HEK293T (cell line): ENCODE data around the gene JAK1.

Experiments used
- CTCF ChIA-PET: fragments of 350-600 bp; formaldehyde crosslinking; extraction: SDS; loops from one replicate; lab custom pipeline; 2021; ENCODE audit warnings: antibody characterized with exemption, inconsistent platforms; lab: Yijun Ruan, JAX
- POLR2A ChIA-PET: fragments of 350-600 bp; formaldehyde crosslinking; extraction: SDS; loops from one replicate; lab custom pipeline; 2020; ENCODE audit warnings: antibody characterized with exemption, inconsistent platforms; lab: Yijun Ruan, JAX
- DNase-seq: peaks from one replicate; pipeline ENCODE4 v3.0.0; 2012; ENCODE audit warnings: mixed read lengths; ENCODE audit errors: extremely low spot score
- ARNT ChIP-seq: fragments of 450-650 bp; IDR thresholded peaks from 2 replicates; pipeline ENCODE4 v1.6.1; 2017; ENCODE audit warnings: mild to moderate bottlenecking
- BHLHE40 ChIP-seq: fragments of 450-650 bp; IDR thresholded peaks from 2 replicates; pipeline ENCODE4 v1.6.1; 2016; ENCODE audit warnings: mild to moderate bottlenecking, moderate library complexity, borderline replicate concordance
- CTBP1 ChIP-seq: fragments of 450-650 bp; IDR thresholded peaks from 2 replicates; pipeline ENCODE4 v1.6.1; 2016; ENCODE audit warnings: borderline replicate concordance
- ELF4 ChIP-seq: fragments of 450-650 bp; IDR thresholded peaks from 2 replicates; pipeline ENCODE4 v1.6.1; 2017; ENCODE audit warnings: antibody characterized with exemption
- FOXA1 ChIP-seq: fragments of 450-650 bp; IDR thresholded peaks from 2 replicates; pipeline ENCODE4 v1.6.1; 2016; ENCODE audit warnings: mild to moderate bottlenecking
- FOXK2 ChIP-seq: fragments of 450-650 bp; IDR thresholded peaks from 2 replicates; pipeline ENCODE4 v1.6.1; 2016; ENCODE audit warnings: mild to moderate bottlenecking
- FOXM1 ChIP-seq: fragments of 450-650 bp; IDR thresholded peaks from 2 replicates; pipeline ENCODE4 v1.6.1; 2017; ENCODE audit warnings: mild to moderate bottlenecking, borderline replicate concordance
- HDGF ChIP-seq: fragments of 450-650 bp; IDR thresholded peaks from 2 replicates; pipeline ENCODE4 v1.6.1; 2017; ENCODE audit warnings: antibody characterized with exemption, borderline replicate concordance
- L3MBTL2 ChIP-seq: fragments of 450-650 bp; conservative IDR thresholded peaks from 2 replicates; pipeline ENCODE4 v1.6.1; 2016; ENCODE audit warnings: mild to moderate bottlenecking
- LEF1 ChIP-seq: fragments of 450-650 bp; IDR thresholded peaks from 2 replicates; pipeline ENCODE4 v1.6.1; 2017; ENCODE audit warnings: mild to moderate bottlenecking, borderline replicate concordance
- NFRKB ChIP-seq: fragments of 450-650 bp; IDR thresholded peaks from 2 replicates; pipeline ENCODE4 v1.6.1; 2016; ENCODE audit warnings: mild to moderate bottlenecking, moderate library complexity
- SP1 ChIP-seq: fragments of 450-650 bp; IDR thresholded peaks from 2 replicates; pipeline ENCODE4 v1.6.1; 2017
- SUZ12 ChIP-seq: fragments of 450-650 bp; IDR thresholded peaks from 2 replicates; pipeline ENCODE4 v1.6.1; 2016; ENCODE audit warnings: mild to moderate bottlenecking
- TARDBP ChIP-seq: fragments of 450-650 bp; IDR thresholded peaks from 2 replicates; pipeline ENCODE4 v1.6.1; 2016
- ZNF384 ChIP-seq: fragments of 450-650 bp; IDR thresholded peaks from 2 replicates; pipeline ENCODE4 v1.6.1; 2016
- TF ChIP-seq, protein P1 (sequence below): fragments of 450-650 bp; IDR thresholded peaks from 2 replicates; pipeline ENCODE4 v1.6.1; 2016

Gene JAK1

GRCh38 chr1:64801851-64802523 is 164.4 kb downstream of the JAK1 start:
- POLR2A ChIA-PET, result no interaction called here

GRCh38 chr1:64798872-64799271 is 167.5 kb downstream of the JAK1 start:
- TF ChIP-seq L3MBTL2, result no peak
- POLR2A ChIA-PET, result interaction anchor here (0.6 kb wide), 1 partner anchor 135 kb away, joined by 3 read pairs; no protein-coding TSS in a partner anchor
- CTCF ChIA-PET, result no interaction called here
- no peak for DNase-seq

More at GRCh38 chr1:64801851-64802523, 164.4 kb downstream of the JAK1 start:
- CTCF ChIA-PET, result no interaction called here
- DNase-seq, result no peak
- TF ChIP-seq FOXM1, result no peak
- TF ChIP-seq, protein P1, sequence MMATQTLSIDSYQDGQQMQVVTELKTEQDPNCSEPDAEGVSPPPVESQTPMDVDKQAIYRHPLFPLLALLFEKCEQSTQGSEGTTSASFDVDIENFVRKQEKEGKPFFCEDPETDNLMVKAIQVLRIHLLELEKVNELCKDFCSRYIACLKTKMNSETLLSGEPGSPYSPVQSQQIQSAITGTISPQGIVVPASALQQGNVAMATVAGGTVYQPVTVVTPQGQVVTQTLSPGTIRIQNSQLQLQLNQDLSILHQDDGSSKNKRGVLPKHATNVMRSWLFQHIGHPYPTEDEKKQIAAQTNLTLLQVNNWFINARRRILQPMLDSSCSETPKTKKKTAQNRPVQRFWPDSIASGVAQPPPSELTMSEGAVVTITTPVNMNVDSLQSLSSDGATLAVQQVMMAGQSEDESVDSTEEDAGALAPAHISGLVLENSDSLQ, result no peak
- no peak for TF ChIP-seq TARDBP
- no peak for TF ChIP-seq NFRKB
- no peak for TF ChIP-seq BHLHE40
- TF ChIP-seq HDGF, result no peak
- TF ChIP-seq ARNT, result no peak
- no peak for TF ChIP-seq ZNF384
- TF ChIP-seq FOXK2, result no peak
- TF ChIP-seq SUZ12, result no peak
- TF ChIP-seq LEF1, result no peak
- TF ChIP-seq ELF4, result no peak
- TF ChIP-seq L3MBTL2, result no peak
- no peak for TF ChIP-seq CTBP1
- TF ChIP-seq SP1, result no peak
- no peak for TF ChIP-seq FOXA1

- POLR2A ChIA-PET, result no interaction called here
- TF ChIP-seq, protein P1, result peak; percentile 57
- TF ChIP-seq TARDBP, result no peak
- DNase-seq, result no peak
- CTCF ChIA-PET, result no interaction called here
Measured at GRCh38 chr1:64790832-64791487, 175.4 kb downstream of the JAK1 start.
